Spinal cord (tissue), 10 donors: ENCODE results near the gene PMPCA. TPM values are rescaled to one million over a fixed set of nuclear protein-coding genes. Genes with fewer than 3 reads are reported as not detected.
A peak's percentile ranks its signal among the peaks of the same experiment; 100 is the strongest.

Experiments used
- DNase-seq, 6 donors: peaks; one replicate each; pipeline versions ENCODE4 v3.0.0 to v3.0.0-alpha.2; 2013 to 2015; ENCODE audit warnings: low spot score in 6 of 6, low read depth in 4 of 6
- H3K27ac ChIP-seq: one replicate; pipeline ENCODE4 v1.5.1; 2013; ENCODE audit warnings: low read depth, low read length, control low read depth
- H3K27me3 ChIP-seq: one replicate; pipeline ENCODE4 v1.6.1; 2013; ENCODE audit warnings: low read length; ENCODE audit not compliant: control insufficient read depth, insufficient read depth
- H3K36me3 ChIP-seq: one replicate; pipeline ENCODE4 v1.6.1; 2013; ENCODE audit warnings: low read length; ENCODE audit not compliant: control insufficient read depth, insufficient read depth
- H3K4me1 ChIP-seq: one replicate; pipeline ENCODE4 v1.6.1; 2013; ENCODE audit warnings: low read length; ENCODE audit not compliant: control insufficient read depth, insufficient read depth
- H3K4me3 ChIP-seq: one replicate; pipeline ENCODE4 v1.5.1; 2013; ENCODE audit warnings: low read depth, low read length, control low read depth
- H3K9me3 ChIP-seq: one replicate; pipeline ENCODE4 v1.6.1; 2013; ENCODE audit warnings: low read length; ENCODE audit not compliant: control insufficient read depth, insufficient read depth
- WGBS: methylation state at CpG from one replicate; pipeline ENCODE4 v1.1.5; 2013; ENCODE audit warnings: missing lambda C conversion rate; ENCODE audit not compliant: insufficient coverage; 5-methylcytosine and 5-hydroxymethylcytosine counted together
- polyA plus RNA-seq, 2 donors: library from polyadenylated mRNA; unstranded; fragments of 120-200 nt; gene quantifications; one replicate each; pipeline ENCODE4 v1.2.1, GENCODE V29; 2013; ENCODE audit not compliant: insufficient read length in 2 of 2
- total RNA-seq, 2 donors: library from RNA; depleted of rRNA in 1 of 2; stranded (reverse); fragments of 120-200 nt in 1 of 2; fragments of >200 nt in 1 of 2; gene quantifications; one replicate each; pipeline versions ENCODE4 v1.2.3 to v1.2.4, GENCODE V29; 2013 to 2014
- donor health status: healthy.

Gene PMPCA
- total and polyA plus RNA-seq, 4 donors: 22.8 to 57.4 (median 44.6) TPM

GRCh38 chr9:136448655-136449054 is 38.2 kb downstream of the PMPCA start:
- no peaks in the 10 kb centered on the region for H3K4me1 ChIP-seq
- DNase-seq: no peak
- no peak overlapping the region for H3K27ac ChIP-seq
- H3K36me3 ChIP-seq: peaks cover 82% of the 10 kb centered on the region
- no peak overlapping the region for H3K4me3 ChIP-seq
- H3K9me3 ChIP-seq: no peaks in the 10 kb centered on the region
- H3K27me3 ChIP-seq: no peaks in the 10 kb centered on the region
- WGBS: 96% methylated on average over 3 of the region's 3 CpGs

DNA sequence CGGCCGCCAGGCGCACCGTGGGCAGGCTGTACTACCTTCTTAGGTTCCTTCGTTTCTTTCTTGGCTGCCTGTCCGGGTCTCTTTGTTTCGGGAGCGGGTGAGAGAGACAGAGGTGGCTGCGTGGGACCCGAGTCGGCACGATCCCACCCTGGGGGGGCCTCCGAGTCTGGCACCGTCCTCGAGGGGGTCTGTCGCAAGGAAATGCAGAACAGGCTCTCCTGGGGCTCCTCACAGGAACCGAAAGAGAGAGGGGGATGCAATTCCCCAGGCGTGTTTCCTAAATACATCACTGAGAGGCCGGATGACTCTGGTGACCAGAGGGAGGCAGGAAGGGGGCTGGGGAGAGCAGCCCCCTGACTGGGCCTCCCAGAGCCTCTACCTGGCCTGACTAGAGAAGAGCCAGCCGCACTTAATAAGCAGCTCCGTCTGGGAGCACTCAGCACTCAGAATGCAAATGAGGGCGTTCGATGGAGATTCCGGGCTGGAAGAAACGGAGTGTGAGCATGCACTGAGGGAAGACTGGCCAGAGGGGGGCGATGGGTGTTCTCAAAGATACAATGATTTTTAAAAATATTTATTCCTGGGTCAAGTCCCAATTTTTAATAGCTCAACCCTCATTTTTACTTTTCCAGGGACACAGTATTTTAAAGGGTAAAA is 40.9 kb downstream of the PMPCA start:
- DNase-seq: peak in 1 of 6 donors; percentile 28
- peaks cover 82% of the 10 kb centered on the region for H3K36me3 ChIP-seq

DNA sequence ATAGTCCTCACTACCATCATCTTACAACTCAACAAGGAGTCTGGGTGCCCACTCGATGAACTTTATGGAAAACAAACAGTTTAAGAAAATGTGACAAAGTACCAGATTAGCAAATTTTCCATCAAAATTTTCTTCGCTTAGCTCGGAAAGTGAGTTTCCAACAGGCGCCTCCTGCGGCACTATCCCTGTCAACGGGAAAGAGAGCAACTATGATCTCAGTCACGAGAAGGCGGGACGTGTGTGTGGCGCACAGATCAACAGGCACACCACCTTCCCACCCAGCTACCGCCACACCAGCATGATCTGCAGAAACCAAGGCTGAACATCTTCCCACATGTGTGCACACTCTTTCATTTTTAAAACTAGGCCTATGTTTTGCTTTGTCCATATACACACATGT is 42.9 kb downstream of the PMPCA start:
- no peak for DNase-seq
- 97% methylated on average over 11 of the region's 11 CpGs for WGBS

More for the DNA sequence above, 40.9 kb downstream of the PMPCA start:
- H3K4me1 ChIP-seq: no peaks in the 10 kb centered on the region
- H3K9me3 ChIP-seq: no peaks in the 10 kb centered on the region
- 62% methylated on average over 20 of the region's 26 CpGs for WGBS
- H3K4me3 ChIP-seq: no peak overlapping the region
- H3K27ac ChIP-seq: no peak overlapping the region
- no peaks in the 10 kb centered on the region for H3K27me3 ChIP-seq

GRCh38 chr9:136454026-136454796 is 43.8 kb downstream of the PMPCA start:
- 91% methylated on average over 22 of the region's 25 CpGs for WGBS
- Histone ChIP-seq H3K27ac (no peak overlapping the region), H3K27me3 (no peaks in the 10 kb centered on the region), H3K36me3 (peaks cover 84% of the 10 kb centered on the region), H3K9me3 (no peaks in the 10 kb centered on the region), H3K4me3 (no peak overlapping the region), H3K4me1 (no peaks in the 10 kb centered on the region)
- DNase-seq: no peak

More for the DNA sequence above, 42.9 kb downstream of the PMPCA start:
- no peak overlapping the region for H3K4me3 ChIP-seq
- H3K36me3 ChIP-seq: peaks cover 84% of the 10 kb centered on the region
- H3K4me1 ChIP-seq: no peaks in the 10 kb centered on the region
- no peak overlapping the region for H3K27ac ChIP-seq
- no peaks in the 10 kb centered on the region for H3K9me3 ChIP-seq
- no peaks in the 10 kb centered on the region for H3K27me3 ChIP-seq

- WGBS: 96% methylated on average over 42 of the region's 43 CpGs
- H3K9me3 ChIP-seq: no peaks in the 10 kb centered on the region
- no peak overlapping the region for H3K4me3 ChIP-seq
- no peak for DNase-seq
- peaks cover 84% of the 10 kb centered on the region for H3K36me3 ChIP-seq
- H3K27ac ChIP-seq: no peak overlapping the region
- H3K27me3 ChIP-seq: no peaks in the 10 kb centered on the region
- no peaks in the 10 kb centered on the region for H3K4me1 ChIP-seq
Measured at GRCh38 chr9:136455043-136456002, 44.9 kb downstream of the PMPCA start.

- no peak for DNase-seq
- H3K4me3 ChIP-seq: no peak overlapping the region
- H3K9me3 ChIP-seq: no peaks in the 10 kb centered on the region
- H3K4me1 ChIP-seq: no peaks in the 10 kb centered on the region
- no peak overlapping the region for H3K27ac ChIP-seq
- peaks cover 83% of the 10 kb centered on the region for H3K36me3 ChIP-seq
- no peaks in the 10 kb centered on the region for H3K27me3 ChIP-seq
- WGBS: 97% methylated on average over 9 of the region's 9 CpGs
Measured at GRCh38 chr9:136456258-136456657, 45.8 kb downstream of the PMPCA start.

DNA sequence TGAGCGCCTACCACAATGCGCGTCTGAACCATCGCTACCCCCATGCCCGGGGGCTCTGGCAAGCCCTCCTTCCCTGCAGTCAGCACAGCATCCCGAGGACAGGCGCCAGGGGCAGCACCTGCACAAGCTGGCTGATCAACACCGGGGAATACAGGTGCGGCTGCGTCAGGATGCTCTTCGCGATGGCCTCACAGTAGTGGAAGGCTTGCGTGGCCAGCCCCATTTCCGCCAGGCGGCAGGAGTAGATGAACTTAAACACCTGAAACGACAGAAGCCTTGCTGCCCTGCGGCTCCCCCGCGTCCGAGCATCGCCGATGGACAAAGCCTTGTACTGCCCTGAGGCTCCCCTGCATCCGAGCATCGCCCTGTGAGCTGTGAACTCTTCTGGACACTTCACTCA is 46.9 kb downstream of the PMPCA start:
- H3K4me1 ChIP-seq: no peaks in the 10 kb centered on the region
- no peak for DNase-seq
- H3K4me3 ChIP-seq: no peak overlapping the region
- no peak overlapping the region for H3K27ac ChIP-seq
- no peaks in the 10 kb centered on the region for H3K9me3 ChIP-seq
- 95% methylated on average over 24 of the region's 24 CpGs for WGBS
- no peaks in the 10 kb centered on the region for H3K27me3 ChIP-seq
- H3K36me3 ChIP-seq: peaks cover 90% of the 10 kb centered on the region

DNA sequence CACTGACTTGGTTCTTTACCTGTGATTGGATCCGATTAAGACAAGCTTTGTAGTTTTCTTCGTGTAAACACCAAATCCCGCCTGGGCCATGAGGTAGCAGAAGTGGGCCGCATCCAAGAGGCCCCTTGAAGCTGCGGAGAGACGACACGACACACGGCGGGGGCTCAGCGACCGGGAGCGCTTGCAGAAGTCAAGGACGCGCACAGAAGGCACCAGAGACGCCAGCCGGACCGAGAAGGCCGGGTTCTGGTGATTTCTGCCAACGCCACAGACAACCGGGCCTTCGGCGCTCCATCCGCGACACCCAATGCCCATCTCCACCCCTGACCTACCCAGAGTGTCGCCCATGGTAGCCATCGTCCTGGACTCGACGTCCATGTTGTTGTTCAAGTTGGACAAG is 49.0 kb downstream of the PMPCA start:
- 97% methylated on average over 28 of the region's 28 CpGs for WGBS

GRCh38 chr9:136460772-136461325 is 50.4 kb downstream of the PMPCA start:
- Histone ChIP-seq H3K27me3 (no peaks in the 10 kb centered on the region), H3K4me1 (no peaks in the 10 kb centered on the region), H3K36me3 (peaks cover 99% of the 10 kb centered on the region), H3K9me3 (no peaks in the 10 kb centered on the region), H3K27ac (no peak overlapping the region), H3K4me3 (no peak overlapping the region)
- WGBS: 93% methylated on average over 21 of the region's 23 CpGs
- no peak for DNase-seq

More for the DNA sequence above, 49.0 kb downstream of the PMPCA start:
- Histone ChIP-seq H3K4me1 (no peaks in the 10 kb centered on the region), H3K27me3 (no peaks in the 10 kb centered on the region), H3K36me3 (peaks cover 99% of the 10 kb centered on the region), H3K9me3 (no peaks in the 10 kb centered on the region), H3K4me3 (no peak overlapping the region), H3K27ac (no peak overlapping the region)
- DNase-seq: no peak
